ENCODE data around the gene LCP2.

The LCP2 gene

DNA sequence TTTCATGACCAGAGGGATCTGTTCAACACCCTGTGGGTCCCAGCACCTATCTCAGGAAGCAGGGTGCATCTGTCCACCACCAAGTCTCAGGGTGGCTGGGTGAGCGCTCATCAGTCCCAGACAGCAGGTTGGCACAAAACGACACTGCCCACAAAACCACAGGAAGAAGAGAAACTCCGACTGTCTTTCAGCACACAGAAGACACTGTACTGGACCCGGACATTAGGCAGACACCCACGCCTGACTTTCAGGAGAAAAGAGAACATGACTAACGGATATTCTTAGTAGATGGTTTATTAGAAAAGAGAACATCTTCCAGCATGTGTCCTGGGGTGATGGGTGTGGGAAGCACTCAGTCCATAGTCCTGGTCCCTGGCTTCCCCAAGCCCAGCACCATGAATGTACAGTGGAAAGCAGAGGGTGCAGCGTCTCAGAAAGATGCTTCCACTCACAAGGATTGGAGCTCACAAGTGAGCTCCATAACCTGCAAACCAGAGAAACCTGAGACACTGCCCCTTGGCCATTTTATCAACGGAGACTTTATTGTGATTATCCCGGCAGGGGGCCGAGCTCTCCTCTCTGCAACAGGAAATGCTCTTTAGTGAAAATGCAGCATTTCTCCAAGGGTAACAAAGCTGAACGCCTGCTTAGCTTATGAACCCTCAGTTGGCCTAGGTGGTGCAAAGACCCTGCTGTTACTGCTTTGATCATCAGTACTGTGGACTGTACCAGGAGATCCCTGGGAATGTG, 35.8 kb upstream of the LCP2 start:
- CTCF ChIA-PET, result interaction anchor here (0.9 kb wide), 1 partner anchor 267 kb away, joined by 3 read pairs; no protein-coding TSS in a partner anchor
- TF ChIP-seq, protein P1, sequence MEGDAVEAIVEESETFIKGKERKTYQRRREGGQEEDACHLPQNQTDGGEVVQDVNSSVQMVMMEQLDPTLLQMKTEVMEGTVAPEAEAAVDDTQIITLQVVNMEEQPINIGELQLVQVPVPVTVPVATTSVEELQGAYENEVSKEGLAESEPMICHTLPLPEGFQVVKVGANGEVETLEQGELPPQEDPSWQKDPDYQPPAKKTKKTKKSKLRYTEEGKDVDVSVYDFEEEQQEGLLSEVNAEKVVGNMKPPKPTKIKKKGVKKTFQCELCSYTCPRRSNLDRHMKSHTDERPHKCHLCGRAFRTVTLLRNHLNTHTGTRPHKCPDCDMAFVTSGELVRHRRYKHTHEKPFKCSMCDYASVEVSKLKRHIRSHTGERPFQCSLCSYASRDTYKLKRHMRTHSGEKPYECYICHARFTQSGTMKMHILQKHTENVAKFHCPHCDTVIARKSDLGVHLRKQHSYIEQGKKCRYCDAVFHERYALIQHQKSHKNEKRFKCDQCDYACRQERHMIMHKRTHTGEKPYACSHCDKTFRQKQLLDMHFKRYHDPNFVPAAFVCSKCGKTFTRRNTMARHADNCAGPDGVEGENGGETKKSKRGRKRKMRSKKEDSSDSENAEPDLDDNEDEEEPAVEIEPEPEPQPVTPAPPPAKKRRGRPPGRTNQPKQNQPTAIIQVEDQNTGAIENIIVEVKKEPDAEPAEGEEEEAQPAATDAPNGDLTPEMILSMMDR (conservative IDR thresholded peaks at IDR 0.05; ENCODE audit: low read depth), result no peak
- POLR2A ChIA-PET (ENCODE audit: low non-redundant PET), result no interaction called here
- no peak for DNase-seq (ENCODE audit: low spot score)
- H3K27ac ChIP-seq, result no peak overlapping the region

GRCh38 chr5:170332058-170332457, 34.5 kb upstream of the LCP2 start:
- ChIA-PET POLR2A (ENCODE audit: low non-redundant PET) (no interaction called here), CTCF (interaction anchor here (1.2 kb wide), 1 partner anchor 106 kb away, joined by 3 read pairs; no protein-coding TSS in a partner anchor)
- no peak overlapping the region for H3K27ac ChIP-seq
- TF ChIP-seq, protein P1 (conservative IDR thresholded peaks at IDR 0.05; ENCODE audit: low read depth), result no peak
- DNase-seq (ENCODE audit: low spot score), result no peak

DNA sequence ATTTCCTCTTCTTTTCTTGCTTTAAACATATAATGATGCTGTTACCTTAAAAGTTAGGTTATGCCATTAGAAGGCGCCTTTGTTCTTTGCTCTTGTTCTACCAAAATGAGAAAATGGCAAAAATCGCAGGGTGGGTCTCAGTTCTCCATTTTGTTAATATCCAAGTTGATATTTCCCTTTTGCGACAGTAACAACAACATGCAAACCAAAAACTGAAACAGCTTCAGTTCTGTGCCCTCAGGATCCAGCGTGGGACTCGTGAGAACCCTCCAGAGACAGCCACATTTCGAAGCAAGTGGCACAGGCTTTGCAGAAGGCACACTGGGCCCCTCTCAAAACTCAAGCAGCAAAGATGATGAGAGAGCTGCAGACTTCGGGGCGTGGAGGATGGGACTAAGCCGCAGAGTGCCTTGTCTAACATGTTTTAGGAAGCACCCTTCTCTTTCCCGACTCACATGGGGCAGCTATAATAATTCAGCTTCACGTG, 33.0 kb upstream of the LCP2 start:
- POLR2A ChIA-PET (ENCODE audit: low non-redundant PET), result no interaction called here
- no peak for DNase-seq (ENCODE audit: low spot score)
- TF ChIP-seq, protein P1 (conservative IDR thresholded peaks at IDR 0.05; ENCODE audit: low read depth), result no peak
- H3K27ac ChIP-seq, result no peak overlapping the region
- CTCF ChIA-PET, result interaction anchor here (0.7 kb wide), 1 partner anchor 323 kb away, joined by 3 read pairs; no protein-coding TSS in a partner anchor

DNA sequence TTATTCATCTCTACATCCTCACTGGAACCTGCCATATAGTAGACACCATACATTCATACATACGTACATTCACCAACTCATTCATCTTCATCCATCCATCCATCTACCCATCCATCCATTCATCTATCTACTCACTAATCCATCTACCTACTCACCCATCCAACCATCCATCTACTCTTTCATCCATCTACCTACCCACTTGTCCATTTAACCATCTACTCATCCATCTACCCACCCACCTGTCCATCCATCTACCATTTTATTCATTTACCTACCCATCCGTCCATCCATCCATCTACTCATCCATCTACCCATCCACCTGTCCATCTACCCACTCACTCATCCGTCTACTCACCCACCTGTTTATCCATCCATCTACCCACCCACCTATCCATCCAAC, 31.9 kb upstream of the LCP2 start:
- no peak overlapping the region for H3K27ac ChIP-seq
- TF ChIP-seq, protein P1 (conservative IDR thresholded peaks at IDR 0.05; ENCODE audit: low read depth), result no peak
- ChIA-PET CTCF (no interaction called here), POLR2A (ENCODE audit: low non-redundant PET) (no interaction called here)
- no peak for DNase-seq (ENCODE audit: low spot score)

GRCh38 chr5:170327829-170328228, 30.3 kb upstream of the LCP2 start:
- POLR2A ChIA-PET (ENCODE audit: low non-redundant PET), result no interaction called here
- no peak overlapping the region for H3K27ac ChIP-seq
- DNase-seq (ENCODE audit: low spot score), result no peak
- TF ChIP-seq, protein P1 (conservative IDR thresholded peaks at IDR 0.05; ENCODE audit: low read depth), result no peak
- CTCF ChIA-PET, result interaction anchor here (0.6 kb wide), 1 partner anchor 81 kb away, joined by 3 read pairs; no protein-coding TSS in a partner anchor

- H3K27ac ChIP-seq, result no peak overlapping the region
- no peak for DNase-seq (ENCODE audit: low spot score)
- CTCF ChIA-PET, result interaction anchor here (0.6 kb wide), 1 partner anchor 80 kb away, joined by 3 read pairs; no protein-coding TSS in a partner anchor
- POLR2A ChIA-PET (ENCODE audit: low non-redundant PET), result no interaction called here
- TF ChIP-seq, protein P1 (conservative IDR thresholded peaks at IDR 0.05; ENCODE audit: low read depth), result no peak
These were observed 29.6 kb upstream of the LCP2 start for GRCh38 chr5:170327168-170327567.

Measured in RWPE1 (cell line).